Heart left ventricle (tissue), 13 donors: Measurements from ENCODE around the gene C1orf35.

Experiments
- CTCF ChIP-seq, 12 donors: fragments of 200-600 bp; sonication (generic) in 4 of 12; IDR thresholded peaks; one replicate each; pipeline versions ENCODE4 v1.5.0 to v1.8.0; 2018 to 2022; ENCODE audit warnings: antibody characterized with exemption in 12 of 12, mild to moderate bottlenecking in 5 of 12
- POLR2A ChIP-seq, 2 donors: fragments of 450-650 bp; IDR thresholded peaks; one replicate each; pipeline ENCODE4 v1.6.1; 2017; ENCODE audit warnings: antibody characterized with exemption in 2 of 2, mild to moderate bottlenecking in 2 of 2, moderate library complexity in 2 of 2
- donor health status: ischemic (EF 13 %, LVEDD 7.1; RV severe dilation, severe dysfunction).
- donor health status: DM: no; HTN: yes; CAD: no.
- donor health status: DM: no; HTN: no; CAD: no.
- donor health status: ischemic (EF 25% LVEDD 6.9; RV normal size, moderate dysfunction).
- donor health status: ischemic (EF 25% LVEDD 5.7; RV mildly dilated, moderate dysfunction).
- donor health status: ischemic (EF 35%, LVEDD 5.7; RV mildly dilated, moderate dysfunction).
- donor health status: nonischemic (EF 11% LVEDD 7.7; RV severe dilation, severe dysfunction).
- donor health status: DM: yes; HTN: yes; CAD: no.
- donor health status: PGD.
- donor health status: ischemic (EF 29% LVEDD 5.4; RV normal size, mild dysfunction).
- donor health status: nonischemic (EF 23%, LVEDD 6.1; RV moderate dilation, normal function).

- TF ChIP-seq CTCF (IDR thresholded peaks at IDR 0.05) = no peak
- no peak for TF ChIP-seq POLR2A (IDR thresholded peaks at IDR 0.05)
These were observed 19.9 kb upstream of the C1orf35 start for GRCh38 chr1:228122921-228123441.
